SK-N-SH (cell line): ENCODE results near the gene TRIM16. TPM values are rescaled to one million over a fixed set of nuclear protein-coding genes. Genes with fewer than 3 reads are reported as not detected.
"Not testable (repeated sequence)": the region's sequence is repeated elsewhere in the genome, so short reads cannot be mapped to it uniquely, and the experiment has no call there.

Source experiments
- CTCF ChIA-PET: fragments of 300-600, 350-600 bp; formaldehyde crosslinking; extraction: SDS; loops from one replicate; lab custom pipeline; 2021; lab: Yijun Ruan, JAX
- POLR2A ChIA-PET: fragments of 350-600 bp; sonication (Branson Sonifier 250); formaldehyde crosslinking; extraction: SDS; loops from one replicate; lab custom pipeline; 2020; ENCODE audit warnings: antibody characterized with exemption, inconsistent platforms; lab: Yijun Ruan, JAX
- DNase-seq: peaks from one replicate; pipeline ENCODE4 v3.0.0; 2012
- H2AFZ ChIP-seq: fragments of 200-600 bp; sonication (generic); 2 replicates; pipeline ENCODE4 v1.8.1; 2016; ENCODE audit warnings: antibody characterized with exemption, mild to moderate bottlenecking, low read depth
- H3F3A ChIP-seq: fragments of 200-600 bp; sonication (generic); replicated peaks from 2 replicates; pipeline ENCODE3; 2016; ENCODE audit warnings: antibody characterized with exemption, mild to moderate bottlenecking; ENCODE audit not compliant: insufficient read depth
- H3K27ac ChIP-seq, 2 experiments: fragments of 200-500 bp in 1 of 2; fragments of 200-600 bp in 1 of 2; sonication (Bioruptor generic) in 1 of 2; sonication (generic), shearing (Covaris generic) in 1 of 2; 2 replicates each; pipeline versions ENCODE4 v1.5.1 to v1.6.1; 2014 to 2016; ENCODE audit warnings: low read depth in 2 of 2, inconsistent platforms in 1 of 2, low read length in 1 of 2, mild to moderate bottlenecking in 1 of 2, mixed read lengths in 1 of 2
- H3K27me3 ChIP-seq: fragments of 200-600 bp; sonication (generic), shearing (Covaris generic); 2 replicates; pipeline ENCODE4 v1.6.1; 2016; ENCODE audit warnings: mixed run types; ENCODE audit not compliant: insufficient read depth
- H3K36me3 ChIP-seq, 2 experiments: fragments of 200-500 bp in 1 of 2; fragments of 200-600 bp in 1 of 2; sonication (Bioruptor generic) in 1 of 2; sonication (generic) in 1 of 2; replicated peaks in 1 of 2; 2 replicates each; pipeline versions ENCODE3 to v1.5.1; 2014 to 2016; ENCODE audit warnings: low read length in 1 of 2, mild to moderate bottlenecking in 1 of 2; ENCODE audit not compliant: insufficient read depth in 2 of 2, control insufficient read depth in 1 of 2
- H3K4me1 ChIP-seq, 2 experiments: fragments of 200-500 bp in 1 of 2; fragments of 200-600 bp in 1 of 2; sonication (Bioruptor generic) in 1 of 2; sonication (generic), shearing (Covaris generic) in 1 of 2; 2 replicates each; pipeline versions ENCODE4 v1.5.1 to v1.6.1; 2014 to 2016; ENCODE audit warnings: low read depth in 1 of 2, low read length in 1 of 2, mixed run types in 1 of 2; ENCODE audit not compliant: insufficient read depth in 2 of 2, control insufficient read depth in 1 of 2
- H3K4me2 ChIP-seq: fragments of 200-600 bp; sonication (generic), shearing (Covaris generic); 2 replicates; pipeline ENCODE4 v1.6.1; 2017; ENCODE audit warnings: mixed run types
- H3K4me3 ChIP-seq, 2 experiments: fragments of 200-500 bp in 1 of 2; fragments of 200-600 bp in 1 of 2; sonication (Bioruptor generic) in 1 of 2; sonication (generic), shearing (Covaris generic) in 1 of 2; 2 replicates each; pipeline versions ENCODE4 v1.5.1 to v1.8.1; 2014 to 2016; ENCODE audit warnings: low read depth in 2 of 2, inconsistent platforms in 1 of 2, low read length in 1 of 2, mild to moderate bottlenecking in 1 of 2, mixed read lengths in 1 of 2, moderate library complexity in 1 of 2
- H3K79me2 ChIP-seq: fragments of 200-600 bp; sonication (generic); 2 replicates; pipeline ENCODE4 v1.8.1; 2017; ENCODE audit warnings: mild to moderate bottlenecking; ENCODE audit not compliant: insufficient read depth
- H3K9ac ChIP-seq: fragments of 200-600 bp; sonication (generic); 2 replicates; pipeline ENCODE4 v1.6.1; 2017; ENCODE audit warnings: mixed run types
- H3K9me2 ChIP-seq: fragments of 200-600 bp; sonication (generic); 2 replicates; pipeline ENCODE4 v1.6.1; 2017; ENCODE audit warnings: mixed run types
- H3K9me3 ChIP-seq: fragments of 200-600 bp; sonication (generic); 2 replicates; pipeline ENCODE4 v1.6.1; 2017; ENCODE audit warnings: mixed run types, mild to moderate bottlenecking, moderate library complexity
- H4K20me1 ChIP-seq: fragments of 200-600 bp; sonication (generic); 2 replicates; pipeline ENCODE4 v1.6.1; 2017; ENCODE audit warnings: mild to moderate bottlenecking, mixed run types; ENCODE audit not compliant: insufficient read depth
- WGBS: methylation state at CpG from one replicate; pipeline ENCODE4 v1.1.6; 2017; ENCODE audit warnings: low lambda C conversion rate; 5-methylcytosine and 5-hydroxymethylcytosine counted together
- polyA plus RNA-seq, 3 experiments: library from polyadenylated mRNA; depleted of rRNA; stranded (reverse); fragments of >200 nt; gene quantifications; 2 replicates each; pipeline ENCODE4 v1.2.3, GENCODE V29; 2012

TRIM16 gene
- polyA plus RNA-seq, 1 of the 3 experiments (the other 2 are of a cell fraction), result 24.8 TPM

DNA sequence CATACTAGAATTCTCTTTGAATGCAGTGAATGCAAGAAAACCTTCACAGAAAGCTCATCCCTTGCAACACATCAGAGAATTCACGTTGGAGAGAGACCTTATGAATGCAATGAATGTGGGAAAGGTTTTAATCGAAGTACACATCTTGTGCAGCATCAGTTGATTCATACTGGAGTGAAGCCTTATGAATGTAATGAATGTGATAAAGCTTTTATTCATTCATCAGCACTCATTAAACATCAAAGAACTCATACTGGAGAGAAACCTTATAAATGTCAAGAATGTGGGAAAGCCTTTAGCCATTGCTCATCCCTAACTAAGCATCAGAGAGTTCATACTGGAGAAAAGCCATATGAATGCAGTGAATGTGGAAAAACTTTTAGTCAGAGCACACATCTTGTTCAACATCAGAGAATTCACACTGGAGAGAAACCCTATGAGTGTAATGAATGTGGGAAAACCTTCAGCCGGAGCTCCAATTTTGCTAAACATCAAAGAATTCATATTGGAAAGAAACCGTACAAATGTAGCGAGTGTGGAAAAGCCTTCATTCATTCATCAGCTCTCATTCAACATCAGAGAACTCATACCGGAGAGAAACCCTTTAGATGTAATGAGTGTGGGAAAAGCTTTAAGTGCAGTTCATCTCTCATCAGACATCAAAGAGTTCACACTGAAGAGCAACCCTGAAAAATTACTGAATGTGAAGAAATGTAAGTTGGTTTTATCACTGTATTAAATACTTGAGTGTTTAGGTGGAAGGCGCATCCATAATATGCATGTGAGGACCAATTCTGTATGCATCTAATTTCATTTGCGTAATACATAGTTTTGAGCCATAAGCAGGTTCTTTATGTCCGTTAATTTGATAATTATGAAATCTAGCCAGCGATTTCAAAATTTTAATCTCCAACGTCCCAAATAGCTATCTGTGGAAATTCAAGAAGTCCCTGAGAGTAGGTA lies 32.8 kb upstream of the TRIM16 start:
- H3F3A ChIP-seq, H2AFZ ChIP-seq, H3K4me3 ChIP-seq, H3K27me3 ChIP-seq, H4K20me1 ChIP-seq, CTCF ChIA-PET, POLR2A ChIA-PET, H3K9me2 ChIP-seq, H3K79me2 ChIP-seq, DNase-seq, H3K27ac ChIP-seq, H3K4me1 ChIP-seq, H3K9ac ChIP-seq, H3K4me2 ChIP-seq: not testable (repeated sequence)
- Histone ChIP-seq H3K9me3 (peaks cover 24% of the 10 kb centered on the region; the same call in 1 of the 2 replicates), H3K36me3 (peaks cover 5 to 50% of the 10 kb centered on the region in 2 experiments)
- WGBS, result 94% methylated on average over 11 of the region's 11 CpGs

DNA sequence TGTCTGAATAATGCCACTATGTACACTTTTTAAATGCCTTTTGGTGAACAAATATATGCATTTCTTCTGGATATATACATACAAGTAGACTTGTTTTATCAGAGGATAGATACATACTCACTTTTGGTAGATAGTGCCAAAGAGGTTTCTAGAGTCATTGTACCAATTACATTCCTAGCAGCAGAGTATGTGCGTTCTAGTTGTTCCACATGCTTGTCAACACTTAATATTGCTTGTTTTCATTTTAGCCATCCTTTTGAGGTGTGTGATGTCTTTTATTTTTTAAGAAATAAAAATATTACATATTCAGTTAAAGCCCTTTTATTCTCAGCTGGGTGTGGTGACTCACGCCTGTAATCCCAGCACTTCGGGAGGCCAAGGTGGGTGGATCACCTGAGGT lies 24.8 kb upstream of the TRIM16 start:
- H3K4me2 ChIP-seq, H3K9ac ChIP-seq, CTCF ChIA-PET, H3F3A ChIP-seq, DNase-seq, H4K20me1 ChIP-seq, H3K9me2 ChIP-seq, H3K79me2 ChIP-seq, H3K27ac ChIP-seq, H3K4me3 ChIP-seq, H3K4me1 ChIP-seq, H2AFZ ChIP-seq, H3K27me3 ChIP-seq, POLR2A ChIA-PET: not testable (repeated sequence)
- WGBS, result 95% methylated on average over 3 of the region's 3 CpGs
- Histone ChIP-seq H3K36me3 (peaks cover 38 to 76% of the 10 kb centered on the region in 2 experiments), H3K9me3 (peaks cover 34% of the 10 kb centered on the region)

- not testable (repeated sequence) for DNase-seq
These were observed 20.7 kb upstream of the TRIM16 start for GRCh38 chr17:15704813-15705212.

GRCh38 chr17:15704239-15704638 lies 20.1 kb upstream of the TRIM16 start:
- H3K4me1 ChIP-seq, H3K4me2 ChIP-seq, H3F3A ChIP-seq, DNase-seq, H3K27me3 ChIP-seq, H2AFZ ChIP-seq, H3K9me2 ChIP-seq, H3K79me2 ChIP-seq, H3K4me3 ChIP-seq, H3K27ac ChIP-seq, H3K9ac ChIP-seq, POLR2A ChIA-PET, H4K20me1 ChIP-seq, CTCF ChIA-PET: not testable (repeated sequence)
- 97% methylated on average over 17 of the region's 33 CpGs for WGBS
- peaks cover 29% of the 10 kb centered on the region for H3K9me3 ChIP-seq
- H3K36me3 ChIP-seq, result peaks cover 37 to 60% of the 10 kb centered on the region in 2 experiments

More at GRCh38 chr17:15704813-15705212, 20.7 kb upstream of the TRIM16 start:
- H3K4me1 ChIP-seq, H3K9ac ChIP-seq, H3K79me2 ChIP-seq, H3F3A ChIP-seq, H3K27ac ChIP-seq, H3K4me2 ChIP-seq, H3K27me3 ChIP-seq, H2AFZ ChIP-seq, H3K4me3 ChIP-seq, H3K9me2 ChIP-seq, CTCF ChIA-PET, POLR2A ChIA-PET, H4K20me1 ChIP-seq: not testable (repeated sequence)
- Histone ChIP-seq H3K36me3 (peaks cover 37 to 66% of the 10 kb centered on the region in 2 experiments), H3K9me3 (peaks cover 29% of the 10 kb centered on the region)
- WGBS, result 98% methylated on average over 30 of the region's 32 CpGs

GRCh38 chr17:15699937-15700336 lies 15.8 kb upstream of the TRIM16 start:
- H2AFZ ChIP-seq, H3F3A ChIP-seq, H3K4me1 ChIP-seq, H4K20me1 ChIP-seq, POLR2A ChIA-PET, H3K9me3 ChIP-seq, CTCF ChIA-PET, DNase-seq, H3K9me2 ChIP-seq, H3K79me2 ChIP-seq, H3K27me3 ChIP-seq: not testable (repeated sequence)
- Histone ChIP-seq H3K4me2 (peak overlapping the region; percentile 65), H3K27ac (peak overlapping the region in 1 of 2 experiments; percentile 50; a peak in 1 of 4 replicates), H3K36me3 (peaks cover 3 to 17% of the 10 kb centered on the region in 2 experiments), H3K4me3 (peak overlapping the region; percentile 54 to 63), H3K9ac (peak overlapping the region; percentile 72)
- WGBS, result no CpG with 5 or more reads among the region's 21 CpGs
